HG03175 (cell line): Measurements from ENCODE around the gene TRMT2A.
"Not testable (repeated sequence)": the region's sequence is repeated elsewhere in the genome, so short reads cannot be mapped to it uniquely, and the experiment has no call there.

Experiments used
- ATAC-seq: cut with Tn5 transposase; IDR thresholded peaks from one replicate; pipeline ENCODE4 v1.9.1; 2021; ENCODE audit warnings: mild to moderate bottlenecking, moderate library complexity; ENCODE audit not compliant: unreplicated experiment

TRMT2A gene, protein sequence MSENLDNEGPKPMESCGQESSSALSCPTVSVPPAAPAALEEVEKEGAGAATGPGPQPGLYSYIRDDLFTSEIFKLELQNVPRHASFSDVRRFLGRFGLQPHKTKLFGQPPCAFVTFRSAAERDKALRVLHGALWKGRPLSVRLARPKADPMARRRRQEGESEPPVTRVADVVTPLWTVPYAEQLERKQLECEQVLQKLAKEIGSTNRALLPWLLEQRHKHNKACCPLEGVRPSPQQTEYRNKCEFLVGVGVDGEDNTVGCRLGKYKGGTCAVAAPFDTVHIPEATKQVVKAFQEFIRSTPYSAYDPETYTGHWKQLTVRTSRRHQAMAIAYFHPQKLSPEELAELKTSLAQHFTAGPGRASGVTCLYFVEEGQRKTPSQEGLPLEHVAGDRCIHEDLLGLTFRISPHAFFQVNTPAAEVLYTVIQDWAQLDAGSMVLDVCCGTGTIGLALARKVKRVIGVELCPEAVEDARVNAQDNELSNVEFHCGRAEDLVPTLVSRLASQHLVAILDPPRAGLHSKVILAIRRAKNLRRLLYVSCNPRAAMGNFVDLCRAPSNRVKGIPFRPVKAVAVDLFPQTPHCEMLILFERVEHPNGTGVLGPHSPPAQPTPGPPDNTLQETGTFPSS

DNA sequence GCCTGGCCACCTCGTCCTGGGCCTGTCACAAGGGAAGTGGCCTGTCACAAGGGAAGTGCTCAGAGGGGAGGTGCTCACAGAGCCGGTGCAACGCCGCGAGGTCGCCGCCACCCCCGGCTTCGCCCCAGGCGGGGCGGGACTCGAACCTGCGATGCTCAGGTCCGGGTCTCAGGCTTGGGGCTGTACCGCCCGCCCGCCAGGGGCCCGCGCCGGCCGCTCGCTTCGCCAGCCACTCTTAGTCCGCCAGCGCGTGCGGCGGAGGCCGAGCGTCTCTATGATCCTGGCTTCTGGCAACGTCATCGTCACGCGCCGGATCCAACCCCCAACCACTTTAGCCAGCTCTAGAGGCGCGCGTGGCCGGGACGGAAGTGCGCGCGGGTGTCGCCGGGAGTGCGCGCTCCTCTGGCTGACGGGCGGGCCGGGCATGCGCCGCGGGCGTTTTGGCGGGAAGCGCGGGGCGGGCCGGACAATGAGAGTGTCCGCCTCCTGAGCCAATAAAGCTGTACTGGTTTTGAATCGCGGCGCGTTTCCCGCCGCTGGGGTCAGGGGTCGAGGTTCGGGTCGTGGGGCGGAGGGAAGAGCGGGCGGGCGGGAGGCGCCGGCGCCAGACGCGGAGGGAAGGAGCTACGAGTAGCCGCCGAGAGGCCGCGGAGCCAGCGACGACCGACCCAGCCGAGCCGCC is at the start of gene TRMT2A:
TRMT2A (minus strand) TSS at position 276 of the 682 bp plus-strand sequence. CDS start 320 bp downstream, outside the sequence.
- peak; percentile 76 for ATAC-seq

DNA sequence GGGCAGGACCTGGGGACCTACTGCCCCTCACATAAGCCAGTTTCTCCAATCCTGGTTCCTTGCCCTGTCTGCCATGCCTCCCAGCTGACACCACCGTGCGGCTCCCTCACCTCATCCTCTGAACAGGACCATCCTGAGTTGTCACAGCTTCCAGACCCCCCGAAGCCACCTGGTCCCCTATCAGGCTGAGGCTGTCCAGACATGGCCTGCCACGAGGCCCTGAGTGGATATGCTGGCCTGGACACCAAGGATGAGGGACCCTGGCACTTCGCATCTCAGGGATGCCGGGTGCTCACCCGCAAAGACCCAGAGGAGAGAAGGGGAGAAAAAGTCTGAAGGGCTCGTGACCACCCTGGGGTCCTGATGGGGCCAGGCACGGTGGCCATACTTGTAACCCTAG is 49.7 kb upstream of the TRMT2A start:
- ATAC-seq: no peak

DNA sequence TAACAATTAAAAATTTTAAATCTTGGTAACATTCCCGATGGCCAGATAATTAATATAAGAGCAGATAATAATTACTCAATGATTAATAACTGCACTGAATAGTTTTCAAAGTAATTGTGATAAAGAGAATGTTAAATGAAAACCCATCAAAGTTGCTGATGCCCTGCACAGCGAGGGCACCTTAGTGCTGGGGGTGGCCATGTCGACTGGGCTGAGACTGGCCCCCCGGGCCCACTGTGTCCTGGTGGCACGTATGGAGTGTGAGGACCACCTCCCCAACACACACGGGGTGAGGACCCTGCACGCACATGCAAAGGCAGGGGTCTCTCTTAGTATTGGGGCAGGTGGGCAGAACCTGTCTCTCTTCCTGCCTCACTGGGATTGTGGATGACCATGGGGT is 48.9 kb upstream of the TRMT2A start:
- no peak for ATAC-seq

DNA sequence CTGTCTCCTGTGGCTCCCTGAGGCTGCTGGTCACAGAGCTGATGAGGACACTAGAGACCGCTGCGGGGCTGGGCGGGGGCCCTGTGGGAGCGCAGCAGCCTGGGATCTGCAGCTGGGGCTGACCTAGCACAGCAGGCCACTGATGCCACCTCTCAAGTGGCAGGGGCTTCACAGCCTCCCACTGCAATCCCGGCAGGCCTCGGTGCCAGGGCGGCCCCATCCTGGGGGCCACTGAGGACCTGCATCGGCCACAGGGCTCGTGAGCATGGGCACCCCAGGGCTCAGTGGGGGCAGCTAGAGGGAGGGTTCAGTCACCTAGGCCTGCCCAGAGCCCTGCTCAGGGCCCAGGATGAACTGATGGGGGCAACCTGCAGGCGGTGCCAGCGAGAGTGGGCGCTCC is 48.4 kb upstream of the TRMT2A start:
- ATAC-seq: no peak

DNA sequence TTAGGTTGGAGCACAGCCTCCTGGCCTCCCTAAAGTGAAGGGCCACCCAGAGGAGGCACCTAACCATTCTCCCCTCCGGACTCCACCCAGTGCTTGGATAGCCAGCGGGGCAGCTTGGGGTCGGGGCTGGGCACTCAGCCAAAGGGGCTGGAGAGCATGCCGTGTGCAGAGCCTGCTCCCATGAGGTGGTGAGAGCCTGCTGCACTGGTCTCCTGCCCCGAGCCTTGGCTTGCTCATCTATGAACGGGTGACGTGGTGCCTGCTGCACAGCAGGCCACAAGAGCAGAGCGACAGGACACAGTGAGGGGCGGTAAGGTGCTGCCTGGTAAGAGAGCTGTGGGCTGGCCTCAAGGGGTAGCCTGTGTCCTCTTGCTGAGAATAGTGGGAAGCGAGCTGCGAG is 47.8 kb upstream of the TRMT2A start:
- no peak for ATAC-seq

DNA sequence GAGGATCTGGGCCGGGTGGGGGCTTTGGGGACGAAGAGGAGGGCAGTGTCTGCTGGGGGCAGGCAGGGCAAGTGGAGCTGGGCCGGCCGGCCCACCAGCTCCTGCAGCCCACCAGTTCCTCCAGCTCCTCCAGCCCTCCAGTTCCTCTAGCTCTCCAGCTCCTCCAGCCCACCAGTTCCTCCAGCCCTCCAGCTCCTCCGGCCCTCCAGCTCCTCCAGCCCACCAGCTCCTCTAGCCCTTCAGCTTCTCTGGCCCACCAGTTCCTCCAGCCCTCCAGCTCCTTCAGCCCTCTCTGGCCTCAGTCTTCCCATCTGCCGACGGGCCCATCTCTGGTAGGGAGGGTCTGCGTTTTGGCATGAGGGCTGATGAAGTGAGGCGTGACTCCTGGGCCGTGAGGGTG is 43.0 kb upstream of the TRMT2A start:
- no peak for ATAC-seq

DNA sequence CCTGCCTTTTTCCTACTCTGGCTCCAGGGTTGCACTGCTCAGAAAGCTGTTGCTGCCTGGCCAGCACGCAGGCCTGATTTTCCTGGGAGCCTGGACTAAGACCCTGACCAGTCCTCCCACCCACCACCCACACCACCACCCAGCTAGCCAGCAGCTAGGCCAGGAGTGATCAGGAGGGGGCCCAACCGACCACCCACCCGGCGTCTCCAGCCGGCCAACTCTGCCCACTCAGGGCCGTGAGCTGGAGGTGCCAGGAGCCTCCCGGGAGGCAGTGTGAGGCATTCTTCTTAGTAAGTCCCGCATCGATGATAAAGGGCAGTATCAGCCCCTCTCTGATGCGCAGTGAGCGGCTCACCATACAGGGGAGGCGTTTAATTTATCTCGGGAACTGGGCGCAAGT is 42.5 kb upstream of the TRMT2A start:
- ATAC-seq: not testable (repeated sequence)

DNA sequence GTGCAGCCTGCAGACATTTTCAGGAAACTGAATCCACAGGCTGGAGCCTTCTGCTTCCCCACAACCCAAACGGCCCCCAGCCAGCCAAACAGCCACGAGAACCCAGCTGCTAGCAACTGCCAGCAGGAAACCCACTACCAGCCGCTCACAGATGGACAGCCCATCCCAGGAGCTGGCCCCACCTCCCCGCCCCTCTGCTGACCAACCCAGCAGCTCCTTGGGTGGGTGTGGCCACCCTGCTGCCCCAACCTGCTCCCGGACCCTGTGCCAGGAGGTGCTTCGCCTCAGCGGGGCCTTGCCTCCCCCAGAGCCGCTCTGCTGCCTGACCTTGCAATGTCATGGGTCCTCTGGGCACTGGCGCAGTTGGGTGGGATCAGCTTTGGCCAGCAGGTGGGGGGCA is 42.0 kb upstream of the TRMT2A start:
- no peak for ATAC-seq

DNA sequence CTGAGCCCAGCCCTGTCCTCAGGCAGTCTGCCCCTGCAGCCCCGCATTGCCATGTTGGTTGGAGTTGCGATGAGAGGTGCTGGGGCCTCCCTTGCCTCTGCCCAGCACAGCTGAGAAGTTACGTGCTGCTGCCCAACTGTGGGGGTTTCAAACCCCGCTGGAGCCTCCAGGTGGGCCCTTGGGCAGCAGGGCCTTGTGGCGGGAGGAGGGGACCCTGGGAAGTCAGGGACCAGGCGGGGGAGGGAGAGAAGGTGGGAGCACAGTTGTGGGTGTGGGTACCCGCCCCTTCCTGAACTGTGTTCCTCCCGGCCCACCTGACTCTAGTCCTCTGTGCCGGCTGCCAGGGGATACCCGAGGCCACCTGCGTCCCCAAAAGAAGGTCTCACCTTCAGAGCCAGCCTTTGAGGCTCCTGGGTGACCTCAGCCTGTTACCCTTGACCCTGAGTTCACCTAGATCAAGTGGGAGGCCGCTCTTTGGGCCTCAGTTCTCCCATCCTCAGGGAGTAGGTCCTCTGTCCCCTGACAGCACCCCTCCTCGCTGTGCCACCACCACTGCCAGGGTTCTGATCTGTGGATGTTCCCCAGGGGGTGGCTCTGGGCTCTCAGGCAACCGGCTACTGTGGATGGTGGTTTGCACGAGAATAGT is 41.5 kb upstream of the TRMT2A start:
- ATAC-seq: no peak

DNA sequence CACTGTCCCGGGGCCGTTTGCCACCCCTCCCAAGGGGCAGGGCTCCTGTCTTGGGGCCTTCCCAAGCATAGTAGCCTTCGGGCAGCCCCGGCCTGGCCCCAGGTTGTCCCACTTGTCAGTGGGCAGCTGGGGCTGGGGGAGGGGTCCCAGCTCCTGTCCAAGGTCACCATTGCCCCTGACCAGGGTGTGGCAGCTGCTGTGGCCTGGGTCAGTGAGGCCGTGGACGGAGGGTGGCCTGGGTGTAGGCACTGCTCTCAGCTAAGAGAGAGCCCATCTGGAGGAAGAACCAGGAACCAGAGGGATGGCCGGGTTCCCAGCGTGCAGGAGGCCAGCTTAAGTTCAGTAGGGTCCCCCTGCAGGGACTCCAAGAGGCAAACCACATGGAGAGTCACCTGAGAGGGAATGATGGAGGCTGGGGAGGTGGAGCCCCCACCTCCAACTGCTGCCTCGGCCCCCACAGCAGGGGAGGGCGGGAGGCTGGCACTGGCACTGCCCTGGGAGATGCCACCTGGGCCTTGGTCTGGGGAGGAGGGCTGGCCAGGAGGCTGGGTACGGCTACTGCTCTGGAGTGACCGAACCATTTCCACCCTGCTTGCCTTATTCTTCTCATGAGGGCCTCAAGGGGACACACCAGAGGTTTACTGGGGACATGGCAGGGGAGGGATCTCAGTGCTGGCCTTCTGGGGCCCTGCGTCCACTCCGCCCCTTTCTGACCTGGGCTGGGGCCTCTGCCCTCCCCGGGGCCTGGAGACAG is 40.6 kb upstream of the TRMT2A start:
- no peak for ATAC-seq

DNA sequence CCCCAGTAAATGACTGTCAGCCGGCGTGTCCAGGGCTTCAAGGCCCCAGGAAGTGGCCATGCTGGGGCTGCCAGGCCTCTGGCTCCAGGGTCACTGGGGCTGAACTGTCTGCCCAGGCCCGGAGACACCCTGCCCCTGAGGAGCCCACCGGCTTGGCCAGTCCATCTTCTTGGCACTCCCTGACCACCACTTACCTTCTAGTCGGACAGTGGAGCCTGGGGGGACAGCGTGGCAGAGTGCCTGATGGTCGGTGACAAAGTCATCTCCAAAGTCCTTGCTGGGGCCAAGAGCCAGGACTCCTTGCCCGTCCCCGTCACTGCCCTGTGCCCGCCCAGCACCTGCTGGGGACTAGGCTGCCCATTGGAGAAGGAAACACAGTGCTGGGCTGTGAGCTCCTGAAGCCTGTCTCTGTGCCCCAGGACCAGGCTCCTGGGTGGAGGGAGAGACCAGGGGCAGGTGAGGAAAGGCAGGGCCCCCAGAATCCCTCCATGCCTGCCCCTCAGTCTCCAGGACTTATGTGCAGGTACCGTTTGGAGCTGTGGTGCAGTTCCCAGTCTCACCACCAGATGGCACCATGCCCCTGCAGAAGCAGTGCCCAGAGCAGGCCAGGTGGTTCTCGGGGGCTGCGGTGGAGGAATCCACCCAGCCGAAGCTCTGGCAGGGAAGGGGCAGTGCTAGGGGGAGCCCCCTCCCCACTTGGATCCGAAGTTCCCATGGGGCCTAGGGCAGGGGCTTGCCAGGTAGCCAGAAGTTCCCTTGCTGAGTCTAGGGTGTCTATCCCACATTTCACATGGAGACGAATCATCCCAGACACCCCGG is 39.8 kb upstream of the TRMT2A start:
- ATAC-seq: no peak

DNA sequence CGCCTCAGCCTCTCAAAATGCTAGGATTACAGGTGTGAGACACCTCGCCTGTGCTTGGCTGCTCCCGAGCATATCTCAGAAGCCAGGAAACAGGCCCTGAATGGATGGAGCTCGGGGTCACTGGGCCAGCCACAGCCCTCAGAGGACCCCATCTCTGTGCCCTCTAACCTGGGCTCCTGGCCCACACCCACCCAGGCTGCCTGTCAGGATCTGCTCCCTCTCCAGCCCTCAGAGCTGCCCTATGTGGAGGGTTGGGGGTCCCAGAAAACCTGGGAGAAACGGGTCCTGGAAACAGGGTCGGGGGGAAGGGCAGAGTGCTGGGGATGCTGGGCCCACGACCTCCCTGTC is 39.0 kb upstream of the TRMT2A start:
- no peak for ATAC-seq

DNA sequence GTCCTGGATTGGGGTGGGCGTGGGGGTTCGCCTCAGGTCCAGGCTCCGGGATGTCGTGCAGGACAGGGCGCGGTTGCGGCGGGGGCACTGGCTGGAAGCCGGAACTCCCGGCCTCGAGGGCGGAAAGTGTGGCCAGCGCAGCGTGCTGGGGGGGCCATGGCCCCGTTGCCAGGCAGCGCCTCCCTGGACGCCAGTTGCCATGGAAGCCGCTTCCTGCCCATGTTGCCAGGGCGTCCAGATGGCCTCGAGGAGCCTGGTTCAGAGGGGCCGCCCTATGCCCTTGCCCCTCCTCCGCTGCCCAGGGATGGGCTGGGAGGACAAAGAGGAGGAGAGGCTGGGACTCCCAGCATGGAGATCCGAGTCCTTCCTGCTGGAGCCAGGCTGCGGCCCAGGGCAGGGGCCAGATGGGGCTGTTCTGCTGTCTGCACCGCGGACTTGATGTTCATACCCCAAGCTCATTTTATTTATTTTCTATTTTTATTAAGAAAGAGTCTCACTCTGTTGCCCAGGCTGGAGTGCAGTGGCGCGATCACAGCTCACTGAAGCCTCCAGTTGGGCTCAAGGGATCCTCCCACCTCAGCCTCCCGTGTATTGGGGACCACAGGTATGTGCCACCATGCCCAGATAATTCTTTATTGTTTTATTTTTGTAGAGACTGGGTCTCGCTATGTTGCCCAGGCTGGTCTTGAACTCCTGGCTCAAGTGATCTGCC is 38.5 kb upstream of the TRMT2A start:
- ATAC-seq: no peak

DNA sequence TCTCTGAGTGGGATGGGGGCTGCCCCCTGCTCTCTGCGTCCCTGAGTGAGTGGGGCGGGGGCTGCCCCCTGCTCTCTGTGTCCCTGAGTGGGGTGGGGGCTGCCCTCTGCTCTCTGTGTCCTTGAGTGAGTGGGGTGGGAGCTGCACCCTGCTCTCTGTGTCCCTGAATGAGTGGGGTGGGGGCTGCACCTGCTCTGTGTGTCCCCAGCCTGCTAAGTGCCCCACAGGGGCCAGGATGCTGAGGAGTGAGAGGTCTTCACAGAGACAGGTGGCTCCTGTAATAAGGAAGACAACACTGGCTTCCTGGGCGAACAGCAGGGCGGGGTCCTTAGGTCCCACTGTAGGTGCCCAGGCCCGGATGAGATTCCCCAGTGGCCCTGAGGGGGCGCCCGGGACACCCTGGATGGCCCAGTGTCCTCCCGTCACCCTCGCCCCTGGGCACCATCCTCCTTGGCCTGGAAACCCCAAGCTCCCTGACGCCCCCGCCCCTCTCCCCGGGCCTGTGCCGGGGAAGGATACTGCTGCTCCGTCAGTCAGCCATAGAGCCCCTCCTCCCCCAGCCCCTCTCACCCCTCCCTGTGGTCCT is 37.7 kb upstream of the TRMT2A start:
- ATAC-seq: no peak

DNA sequence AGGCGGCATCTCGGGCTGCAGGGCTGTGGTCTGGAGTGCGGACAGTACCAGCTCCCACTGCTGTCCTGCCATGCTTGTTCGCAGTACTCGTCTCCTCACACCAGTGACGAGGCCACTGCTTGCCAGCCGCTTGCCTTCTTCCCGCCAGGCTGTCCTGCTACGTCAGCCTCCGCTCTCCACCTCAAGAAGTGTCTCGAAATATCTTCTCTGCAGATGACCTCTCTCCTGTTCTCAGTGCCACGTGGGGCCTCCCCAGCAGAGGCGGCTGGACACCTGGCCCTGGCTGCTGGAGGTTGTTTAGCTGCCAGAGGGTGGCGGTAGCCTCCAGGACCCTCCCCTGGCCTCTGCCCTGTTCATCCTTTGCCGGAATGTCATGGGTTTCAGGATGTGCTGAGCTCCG is 36.9 kb upstream of the TRMT2A start:
- no peak for ATAC-seq

DNA sequence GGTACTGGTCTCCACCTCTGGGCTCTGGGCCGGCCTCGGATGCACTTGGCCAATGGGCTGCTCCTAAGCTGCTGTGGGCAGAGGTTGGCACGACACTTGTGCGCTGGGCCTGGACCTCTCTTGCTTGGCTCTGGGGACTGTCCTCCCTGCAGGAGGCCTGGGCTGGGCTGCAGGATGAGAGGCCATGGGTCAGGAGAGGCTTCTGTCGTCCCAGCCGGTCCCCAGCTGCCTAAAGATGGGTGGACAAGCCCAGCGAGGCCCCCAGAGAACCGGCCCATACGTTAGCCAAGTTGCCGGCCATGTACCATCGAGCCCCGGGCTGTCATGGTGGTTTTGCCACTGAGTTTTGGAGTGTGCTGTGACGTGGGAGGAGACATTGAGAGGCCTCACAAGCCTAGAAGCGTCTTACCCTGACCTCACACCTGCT is 35.5 kb upstream of the TRMT2A start:
- ATAC-seq: no peak

DNA sequence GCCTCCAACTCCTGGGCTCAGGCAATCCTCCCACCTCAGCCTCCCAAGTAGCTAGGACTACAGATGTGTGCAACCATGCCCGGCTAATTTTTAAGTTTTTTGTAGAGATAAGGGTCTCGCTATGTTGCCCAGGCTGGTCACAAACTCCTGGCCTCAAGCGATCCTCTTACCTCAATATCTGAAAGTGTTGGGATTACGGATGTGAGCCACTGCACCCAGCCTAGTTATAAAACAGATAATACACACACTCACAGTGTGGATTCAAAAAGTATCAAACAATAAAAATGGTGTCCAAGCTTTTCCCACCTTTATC is 34.2 kb upstream of the TRMT2A start:
- no peak for ATAC-seq

DNA sequence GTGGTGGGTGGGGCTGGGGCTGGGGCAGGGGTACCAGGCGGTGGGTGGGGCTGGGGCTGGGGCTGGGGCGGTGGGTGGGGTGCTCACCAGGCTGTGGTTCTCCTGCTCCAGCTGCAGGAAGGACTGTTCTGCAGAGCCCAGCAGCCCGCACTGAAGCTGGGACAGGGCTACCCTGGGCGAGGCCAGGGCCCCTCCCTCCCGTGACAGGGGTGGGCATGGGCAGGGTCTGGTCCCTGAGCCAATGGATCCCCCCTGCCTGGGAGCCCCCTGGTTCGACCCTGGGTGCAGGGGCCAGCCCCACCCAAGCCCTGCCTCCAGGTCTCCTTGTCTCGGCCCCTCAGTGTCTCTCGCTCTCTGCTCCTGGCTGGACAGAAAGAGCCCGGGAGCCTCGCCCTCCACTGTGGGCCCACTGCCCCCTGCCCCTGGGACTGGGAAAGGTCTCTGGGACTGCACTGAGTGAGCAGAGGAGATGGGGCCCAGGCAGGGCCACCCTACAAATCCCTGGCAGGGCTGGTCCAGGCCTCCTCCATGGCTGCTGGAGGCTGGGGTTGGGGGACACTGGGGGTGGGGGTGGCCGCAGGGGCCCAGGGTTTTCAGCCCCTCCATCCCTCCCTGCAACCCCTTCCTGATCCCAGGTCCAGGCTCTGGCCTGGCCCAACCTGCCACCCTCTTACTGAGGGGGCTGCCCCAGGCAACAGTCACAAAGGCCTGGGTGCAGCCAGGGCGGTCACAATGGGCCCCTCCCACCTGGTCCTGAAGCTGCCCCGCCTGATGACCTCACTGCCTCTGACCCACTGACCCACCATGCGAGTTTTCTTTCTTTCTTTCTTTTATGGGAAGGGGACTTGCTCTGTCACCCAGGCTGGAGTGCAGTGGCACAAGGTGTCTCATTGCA is 33.6 kb upstream of the TRMT2A start, which contains the start of gene CCDC188:
CCDC188 (minus strand) TSS at position 675 of the 895 bp plus-strand sequence; CDS start at position 606, 69 bp downstream.
- no peak for ATAC-seq
